Activated CD8-positive, alpha-beta memory T cell treated with anti-CD3 and anti-CD28 coated beads for 1 hour (primary cell): ENCODE results near the gene GRID2.

Source experiments
- DNase-seq, 2 donors: peaks; one replicate each; pipeline ENCODE4 v3.0.0-alpha.2; 2020; ENCODE audit warnings: low read depth in 1 of 2; ENCODE audit errors: extremely low read depth in 1 of 2

The GRID2 gene

DNA sequence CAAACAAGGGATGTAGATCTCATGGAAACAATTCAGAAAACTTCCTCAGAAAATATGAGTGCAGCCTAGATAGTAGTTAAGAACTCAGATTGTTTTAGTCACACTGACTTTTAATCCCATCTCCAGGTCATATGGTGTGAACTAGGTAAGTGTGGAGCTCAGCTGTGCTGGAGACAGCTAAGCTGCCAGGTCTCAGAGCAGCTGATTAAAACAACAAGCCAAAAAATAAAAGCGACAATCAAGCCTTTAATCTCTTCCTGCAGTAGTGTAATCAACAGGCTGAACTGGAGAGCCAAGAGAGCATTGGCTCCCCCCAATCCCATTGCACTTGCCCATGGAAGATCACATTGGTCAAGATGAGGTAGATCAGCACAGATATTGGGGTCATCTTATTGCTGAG is 1426.5 kb downstream of the GRID2 start:
- no peak for DNase-seq

- no peak for DNase-seq
Observed at GRCh38 chr4:93730760-93731159, 1427.0 kb downstream of the GRID2 start.

DNA sequence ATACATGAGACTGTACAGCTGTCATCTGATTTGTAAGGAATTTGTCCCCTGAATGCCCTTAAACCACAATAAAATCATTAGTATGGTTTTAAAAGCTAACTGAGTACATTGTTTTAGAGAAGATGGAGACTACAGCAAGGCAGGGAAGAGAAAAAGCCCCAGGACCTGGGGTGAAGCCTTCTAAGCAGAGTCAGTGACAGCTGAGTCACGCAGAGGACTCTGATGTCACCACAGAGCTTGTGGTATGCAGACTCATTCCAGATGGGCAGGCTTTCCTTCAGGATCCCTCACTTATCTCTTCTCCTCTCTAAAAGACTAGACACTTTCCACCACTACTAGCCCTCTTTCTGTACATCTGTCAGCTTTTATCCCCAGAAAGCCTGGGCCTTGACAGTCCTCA is 1427.7 kb downstream of the GRID2 start:
- no peak for DNase-seq

DNA sequence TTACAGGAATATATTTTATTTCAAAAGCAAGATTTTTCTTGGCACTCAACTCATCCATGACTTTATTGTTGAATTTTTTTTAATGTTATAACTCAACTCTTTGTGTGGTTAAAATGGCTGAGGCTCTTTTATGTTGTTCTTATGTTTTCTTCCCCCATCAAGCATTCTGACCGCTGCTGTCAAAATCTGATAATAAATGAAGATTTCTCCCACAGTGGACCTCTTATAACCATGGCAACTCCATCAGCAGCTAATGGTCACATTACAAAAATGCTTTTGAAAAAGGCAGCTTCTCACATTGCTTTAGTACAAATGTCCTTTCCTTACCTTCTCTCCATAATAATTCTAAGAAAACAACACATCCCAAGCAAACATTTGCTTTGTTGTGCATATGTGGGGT is 1428.7 kb downstream of the GRID2 start:
- DNase-seq, result no peak

- DNase-seq, result no peak
Observed at GRCh38 chr4:93740890-93741289, 1437.1 kb downstream of the GRID2 start.

DNA sequence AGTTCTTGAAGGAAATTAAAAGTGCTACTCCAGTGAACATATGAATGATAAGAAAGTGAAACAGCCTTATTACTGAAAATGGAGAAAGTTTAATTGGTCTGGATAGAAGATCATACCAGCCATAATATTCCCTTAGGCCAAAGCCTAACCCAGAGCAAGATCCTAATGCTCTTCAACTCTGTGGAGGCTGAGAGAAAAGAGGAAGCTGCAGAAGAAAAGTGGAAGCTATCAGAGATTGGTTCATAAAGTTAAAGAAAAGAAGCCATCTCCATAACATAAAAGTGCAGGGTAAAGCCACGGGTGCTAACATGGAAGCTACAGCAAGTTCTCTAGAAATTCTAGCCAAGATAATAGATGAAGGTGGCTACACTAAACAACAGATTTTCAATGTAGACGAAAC is 1439.3 kb downstream of the GRID2 start:
- DNase-seq, result no peak

GRCh38 chr4:93743635-93744034 is 1439.9 kb downstream of the GRID2 start:
- DNase-seq, result no peak

DNA sequence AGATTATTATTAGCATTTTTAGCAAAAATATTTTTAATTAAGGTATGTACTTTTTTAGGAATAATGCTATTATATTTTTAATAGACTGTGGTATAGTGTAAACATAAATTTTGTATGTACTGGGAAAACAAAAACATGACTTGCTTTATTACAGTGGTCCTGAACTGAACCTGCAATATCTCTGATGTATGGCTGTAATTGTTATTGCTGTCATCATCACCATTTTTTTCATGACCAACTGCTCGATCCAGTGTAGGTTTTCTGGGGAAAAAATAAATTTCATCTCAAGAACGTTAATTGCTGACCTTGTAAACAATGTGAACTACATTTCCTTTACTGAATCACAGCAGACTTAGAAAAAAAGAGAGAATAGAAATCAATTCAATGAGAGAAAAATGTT is 1441.2 kb downstream of the GRID2 start:
- no peak for DNase-seq

GRCh38 chr4:93746031-93746430 is 1442.3 kb downstream of the GRID2 start:
- no peak for DNase-seq

GRCh38 chr4:93747220-93747619 is 1443.5 kb downstream of the GRID2 start:
- no peak for DNase-seq

- no peak for DNase-seq
Observed at GRCh38 chr4:93748373-93749291, 1444.9 kb downstream of the GRID2 start.

- DNase-seq, result no peak
Observed at GRCh38 chr4:93749292-93749761, 1445.6 kb downstream of the GRID2 start.

DNA sequence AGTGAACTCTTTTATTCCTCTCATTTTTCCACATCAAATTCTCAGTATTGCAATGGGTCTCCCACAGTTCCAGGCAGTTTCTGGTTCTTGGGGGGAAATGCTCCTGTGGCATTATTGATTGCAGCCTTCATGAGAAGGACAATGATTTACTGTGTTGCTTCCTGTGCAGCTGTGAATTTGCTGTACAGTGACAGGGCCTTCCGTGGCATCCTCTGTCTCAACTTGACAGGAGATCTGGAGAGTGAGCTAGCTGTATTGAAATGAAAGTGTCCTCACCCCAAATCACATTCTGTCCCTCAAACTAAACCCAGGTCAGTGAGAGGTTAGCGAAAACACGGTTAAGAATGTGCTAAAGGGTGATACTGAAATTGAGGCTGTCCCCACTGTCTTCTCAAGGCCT is 1447.6 kb downstream of the GRID2 start:
- no peak for DNase-seq

DNA sequence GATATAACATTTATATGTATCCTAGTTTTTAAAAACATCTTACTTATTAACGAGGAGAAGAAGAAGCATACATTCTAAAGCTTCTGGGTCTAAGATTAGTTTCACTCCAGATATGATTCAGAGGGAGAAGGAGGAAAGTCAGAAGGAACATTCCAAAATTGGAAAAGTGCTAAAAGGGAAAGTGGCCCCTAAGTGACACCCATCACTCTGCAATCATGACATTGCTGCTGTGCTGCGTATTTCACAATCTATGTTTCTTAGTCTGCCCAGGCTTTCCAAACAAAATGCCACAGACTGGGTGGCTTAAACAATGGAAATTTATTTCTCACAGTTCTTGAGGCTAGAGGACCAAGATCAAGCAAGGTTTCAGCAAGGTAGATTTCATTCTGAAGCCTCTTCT is 1452.3 kb downstream of the GRID2 start:
- DNase-seq, result no peak

DNA sequence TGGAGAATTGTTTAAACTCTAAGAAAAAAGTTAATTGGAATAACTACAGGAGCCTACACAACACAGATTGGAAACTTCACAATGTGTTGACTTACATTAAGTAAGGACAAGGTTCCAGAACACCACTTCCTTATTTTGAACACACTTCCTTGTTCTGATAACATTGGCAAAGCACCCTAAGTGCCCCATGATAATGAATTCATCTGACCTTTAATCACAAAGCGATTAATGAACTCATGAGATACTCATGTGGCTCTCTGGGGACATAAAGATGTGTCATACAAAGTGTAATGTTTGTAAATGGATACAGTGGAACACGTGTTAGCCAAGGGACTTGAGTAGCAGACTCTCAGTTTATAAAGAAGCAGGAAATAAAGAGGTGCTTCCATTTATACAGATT is 1455.7 kb downstream of the GRID2 start:
- DNase-seq, result no peak

DNA sequence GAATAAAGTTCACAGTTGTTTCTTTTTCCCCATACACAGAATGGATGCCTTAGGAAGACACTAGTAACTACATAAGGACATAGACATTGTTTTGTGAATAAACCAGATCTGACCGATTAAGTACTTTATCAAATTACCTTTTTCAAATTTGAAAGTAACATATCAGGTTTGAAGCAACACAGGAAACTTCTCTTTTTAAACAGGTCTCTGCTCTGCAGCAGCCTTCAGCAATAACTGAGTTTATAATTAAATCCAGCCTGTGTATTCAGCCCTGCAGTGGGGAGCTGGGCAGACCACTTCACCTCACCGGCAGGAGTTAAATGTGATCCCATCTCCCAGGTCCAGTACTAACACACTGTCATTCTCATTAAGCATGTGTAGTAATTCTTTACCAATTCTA is 1456.5 kb downstream of the GRID2 start:
- no peak for DNase-seq

DNA sequence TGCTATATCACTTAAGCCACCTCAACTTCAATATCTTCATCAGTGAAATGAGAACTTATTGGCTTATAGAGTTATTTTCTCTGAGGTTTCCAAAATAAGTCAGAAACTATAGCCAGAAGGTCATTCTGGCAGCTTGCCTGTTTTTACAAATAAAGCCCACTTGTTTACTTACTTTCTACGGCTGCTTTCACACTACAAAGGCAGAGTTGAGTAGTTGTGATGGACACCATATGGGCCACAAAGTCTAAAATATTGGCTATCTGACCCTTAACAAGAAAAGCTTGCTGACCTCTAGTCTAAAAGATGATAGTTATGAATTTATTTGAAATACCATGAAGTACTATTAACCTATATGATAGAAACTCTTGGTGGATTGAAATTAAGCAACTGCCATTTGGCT is 1457.5 kb downstream of the GRID2 start:
- DNase-seq, result no peak

DNA sequence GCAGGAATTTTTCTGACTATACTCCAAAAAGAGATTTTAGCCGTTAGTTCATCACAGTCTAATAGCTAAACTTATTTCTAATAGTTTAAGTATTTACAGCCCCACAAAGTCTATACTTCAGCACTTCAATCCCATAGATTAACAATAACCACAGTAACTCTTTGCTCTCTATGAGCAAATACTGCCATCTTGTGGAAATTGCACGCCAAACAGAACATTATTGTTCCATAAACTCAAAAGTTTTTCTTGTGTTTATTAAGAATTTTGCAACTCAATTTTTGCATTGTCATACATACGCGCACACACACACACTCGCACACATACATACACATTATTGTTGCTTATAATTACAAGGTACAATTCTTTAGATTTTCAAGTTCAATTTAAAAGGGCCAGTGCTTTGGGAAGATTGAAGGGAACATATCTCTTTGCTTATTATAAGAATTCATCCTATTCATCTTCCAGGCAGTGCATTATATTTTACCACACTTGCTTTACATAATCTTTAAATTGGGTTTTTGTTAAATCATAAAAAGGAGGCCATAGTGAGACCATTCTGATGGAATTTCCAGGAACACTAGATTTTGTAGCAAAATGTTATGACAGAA is 1461.0 kb downstream of the GRID2 start:
- no peak for DNase-seq

DNA sequence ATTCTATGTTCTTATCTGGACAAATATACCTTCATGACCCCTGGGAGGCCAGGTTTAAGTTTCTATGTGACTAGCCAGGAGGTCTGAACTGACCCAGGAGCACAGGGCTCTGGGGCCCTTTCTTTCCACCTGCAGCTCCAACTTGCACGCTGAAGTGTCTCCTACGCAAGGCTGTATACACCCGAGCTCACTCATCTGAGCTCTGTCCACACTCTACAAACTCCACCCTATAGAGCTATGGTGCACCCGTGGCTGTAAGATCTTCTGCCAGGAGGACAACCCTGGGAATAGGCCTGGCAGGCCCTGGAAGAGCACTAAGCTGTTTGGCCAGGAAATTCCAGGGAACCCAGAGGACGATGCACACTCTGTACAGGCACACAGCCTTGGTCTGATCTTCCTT is 1464.2 kb downstream of the GRID2 start:
- no peak for DNase-seq

DNA sequence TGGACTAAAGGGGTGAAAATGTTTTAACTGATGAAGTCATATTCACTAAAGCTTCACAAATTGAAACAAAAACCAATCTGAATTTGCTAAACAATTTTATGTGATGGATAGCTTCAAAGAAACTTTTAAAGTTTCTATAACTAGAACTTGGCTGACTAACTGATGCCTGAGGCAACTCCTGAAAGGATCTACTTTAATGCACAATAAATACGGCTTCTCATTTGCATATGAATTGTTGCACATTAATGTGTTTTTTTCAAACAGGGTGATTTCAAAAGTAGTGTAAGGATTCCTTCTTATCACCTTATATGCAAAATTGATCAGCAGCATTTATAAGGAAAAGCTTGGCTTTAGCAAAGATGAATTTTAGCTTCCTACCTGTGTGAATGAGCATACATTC is 1466.4 kb downstream of the GRID2 start:
- DNase-seq, result no peak

- no peak for DNase-seq
Observed at GRCh38 chr4:93771640-93772411, 1468.1 kb downstream of the GRID2 start.

DNA sequence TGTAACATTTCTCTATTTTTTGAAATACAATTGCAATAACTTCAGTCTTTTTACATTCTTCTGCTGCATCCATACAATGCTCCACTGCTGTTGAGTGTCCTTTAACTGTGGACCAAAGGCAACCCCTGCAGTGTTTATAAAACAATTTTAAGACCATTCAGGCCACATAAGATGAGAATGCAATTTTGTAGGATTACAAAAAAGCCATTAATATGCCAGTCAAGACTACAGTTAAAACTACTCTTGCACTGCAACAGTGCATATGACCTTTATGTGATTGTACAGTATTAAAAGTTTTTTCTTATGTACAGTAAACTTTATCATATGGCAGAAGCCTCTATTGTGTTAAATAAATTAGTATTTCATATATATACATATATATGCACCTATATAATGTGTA is 1469.1 kb downstream of the GRID2 start:
- no peak for DNase-seq
